DMS 273 (cell line): ENCODE measurements around the gene FSD1.
"Not testable (repeated sequence)": the region's sequence is repeated elsewhere in the genome, so short reads cannot be mapped to it uniquely, and the experiment has no call there.

Experiments used
- DNase-seq: peaks from one replicate; lab custom pipeline; 2025; ENCODE audit not compliant: unreplicated experiment; lab: John Stamatoyannopoulos, UW

The FSD1 gene

DNA sequence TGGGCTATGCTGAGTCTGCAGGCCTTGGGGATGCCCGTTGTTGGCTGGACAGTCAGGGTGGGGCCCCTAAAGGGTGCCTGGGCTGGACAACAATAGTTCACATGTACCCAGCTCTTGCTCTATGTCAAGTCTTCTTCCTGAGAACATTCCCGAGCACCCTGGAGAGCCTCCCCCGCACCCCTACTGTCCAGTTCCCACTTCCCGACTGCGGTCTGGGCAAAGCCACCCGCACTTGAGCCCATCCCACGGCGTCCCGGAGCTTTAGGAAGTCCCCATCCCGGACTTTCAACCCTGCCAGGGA is 37.9 kb downstream of the FSD1 start:
- DNase-seq: no peak

DNA sequence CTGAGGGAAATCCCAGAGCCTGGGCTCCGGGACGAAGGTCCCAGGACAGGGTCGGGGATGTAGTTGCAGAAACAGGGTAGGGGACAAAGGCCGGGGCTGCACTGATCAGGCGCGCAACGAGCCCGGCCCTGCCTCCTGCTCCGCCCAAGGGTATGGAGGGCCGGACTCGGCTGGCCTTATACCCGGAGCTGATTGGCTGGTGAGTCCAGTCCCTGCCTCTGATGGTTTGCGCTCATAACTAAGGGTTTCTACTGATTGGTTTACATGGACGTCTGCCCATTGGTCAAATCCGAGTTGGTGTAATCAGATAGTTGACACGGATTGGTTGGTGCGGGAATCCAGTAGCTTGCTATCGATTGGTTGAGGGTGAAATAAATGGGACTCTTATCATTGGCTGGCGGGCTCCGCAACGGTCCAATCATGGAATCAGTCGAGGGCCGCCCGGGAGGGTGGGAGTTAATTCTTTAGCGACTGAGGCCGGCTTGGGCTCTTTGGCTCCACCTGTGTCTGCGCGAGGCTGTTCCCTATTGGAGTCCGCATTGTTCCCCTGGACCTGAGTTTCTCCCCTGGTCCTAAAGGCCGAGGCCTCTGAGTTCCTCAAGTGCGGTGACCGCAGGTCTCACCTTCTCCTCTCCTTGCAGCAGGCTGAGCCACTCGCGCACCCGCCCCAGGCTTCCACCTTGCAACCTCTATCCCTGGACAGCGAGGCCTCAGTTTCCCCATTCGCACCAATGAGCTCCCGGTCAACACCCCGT is 38.4 kb downstream of the FSD1 start:
- DNase-seq: peak; percentile 99

GRCh38 chr19:4343370-4344307 is 39.2 kb downstream of the FSD1 start, which contains the start of gene MPND:
TSS of gene MPND (plus strand) at chr19:4343562. CDS start at chr19:4343594, 32 bp downstream.
- peak; percentile 95 for DNase-seq

- DNase-seq: no peak
Measured at GRCh38 chr19:4345342-4346019, 41.1 kb downstream of the FSD1 start.

GRCh38 chr19:4346020-4346383 is 41.6 kb downstream of the FSD1 start:
- DNase-seq: no peak

DNA sequence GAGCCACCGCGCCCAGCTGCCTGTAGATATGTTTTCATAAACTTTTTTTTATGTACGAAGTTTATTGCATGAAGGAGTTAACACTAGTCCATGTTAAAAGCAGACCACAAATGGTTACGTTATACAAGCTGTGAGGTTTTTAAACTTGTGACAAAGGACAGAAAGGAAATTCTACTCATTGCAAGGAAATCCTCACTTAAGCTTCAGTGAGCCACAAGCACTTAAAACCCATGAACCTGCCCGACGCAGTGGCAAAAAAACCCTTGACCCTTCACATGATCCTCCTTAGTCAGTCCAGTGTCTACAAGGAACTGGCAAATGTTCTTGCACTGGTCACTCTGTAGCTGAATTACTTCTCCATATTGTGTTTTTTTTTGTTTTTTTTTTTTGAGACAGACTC is 43.1 kb downstream of the FSD1 start:
- no peak for DNase-seq

DNA sequence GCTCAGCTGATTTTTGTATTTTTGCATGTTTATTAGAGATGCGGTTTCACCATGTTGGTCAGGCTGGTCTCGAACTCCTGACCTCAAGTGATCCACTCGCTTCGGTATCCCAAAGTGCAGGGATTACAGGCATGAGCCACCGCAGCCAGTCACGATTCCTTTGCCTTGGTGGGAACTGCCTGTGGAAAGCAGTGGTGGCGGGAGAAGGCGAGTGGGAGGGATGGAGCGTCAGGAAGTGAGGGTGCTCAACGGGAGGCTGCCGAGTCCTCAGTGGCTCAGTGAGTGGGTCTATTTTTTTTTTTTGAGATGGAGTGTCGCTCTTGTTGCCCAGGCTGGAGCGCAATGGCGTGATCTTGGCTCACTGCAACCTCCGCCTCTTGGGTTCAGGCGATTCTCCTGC is 44.8 kb downstream of the FSD1 start:
- not testable (repeated sequence) for DNase-seq

GRCh38 chr19:4350111-4350510 is 45.7 kb downstream of the FSD1 start:
- DNase-seq: no peak

DNA sequence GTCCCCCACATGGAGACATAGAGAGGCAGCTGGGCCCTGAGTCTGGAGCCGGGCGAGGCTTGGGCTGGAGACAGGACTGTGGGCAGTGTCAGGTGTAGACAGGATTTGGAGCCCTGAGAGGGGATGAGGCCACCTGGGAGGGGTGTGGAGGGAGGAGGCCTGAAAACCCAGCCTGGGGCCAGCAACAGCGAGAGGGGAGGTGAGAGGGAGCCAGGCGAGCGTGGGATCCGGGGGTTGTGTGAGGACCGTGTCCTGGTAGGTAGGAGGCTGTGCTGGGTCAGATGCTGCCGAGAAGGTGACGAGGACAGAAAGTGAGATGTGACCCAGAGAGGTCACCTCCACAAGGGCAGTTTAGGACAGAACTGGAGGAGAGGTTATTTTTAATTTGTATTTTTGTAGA is 46.3 kb downstream of the FSD1 start:
- DNase-seq: no peak

DNA sequence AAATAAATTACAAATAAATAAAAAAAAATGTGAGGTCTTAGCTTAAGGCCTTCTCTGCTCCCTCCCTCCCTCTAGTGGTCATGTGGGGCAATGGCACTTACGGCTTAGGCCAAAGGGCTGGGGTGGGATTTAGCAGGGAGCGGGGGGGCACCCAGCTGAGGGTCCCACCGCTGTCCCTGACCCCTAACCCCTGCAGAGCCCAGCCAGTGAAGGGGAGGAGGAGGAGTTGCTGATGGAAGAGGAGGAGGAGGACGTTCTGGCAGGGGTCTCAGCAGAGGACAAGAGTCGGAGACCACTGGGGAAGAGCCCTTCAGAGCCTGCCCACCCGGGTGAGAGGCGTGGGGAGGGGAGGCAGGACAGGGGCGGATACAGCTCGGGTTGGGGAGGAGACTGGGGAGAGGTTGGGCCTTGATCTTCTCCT is 48.3 kb downstream of the FSD1 start:
- peak; percentile 82 for DNase-seq

GRCh38 chr19:4354282-4354681 is 49.9 kb downstream of the FSD1 start:
- DNase-seq: no peak

DNA sequence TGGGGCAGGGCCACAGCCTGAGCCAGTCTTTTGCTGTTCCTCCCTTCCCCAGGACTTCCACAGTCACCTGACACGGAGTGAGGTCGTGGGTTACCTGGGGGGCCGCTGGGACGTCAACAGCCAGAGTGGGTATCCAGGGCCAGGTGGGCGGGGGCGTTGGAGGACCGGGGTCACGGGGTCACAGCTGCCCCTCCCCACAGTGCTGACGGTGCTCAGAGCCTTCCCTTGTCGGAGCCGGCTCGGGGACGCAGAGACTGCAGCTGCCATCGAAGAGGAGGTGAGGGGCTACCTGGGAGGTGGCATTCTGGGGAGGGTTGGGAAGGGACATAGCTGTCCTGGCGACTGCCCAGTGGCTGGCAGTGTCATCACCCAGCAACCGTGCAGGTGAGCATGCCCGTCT is 50.5 kb downstream of the FSD1 start:
- no peak for DNase-seq

GRCh38 chr19:4357095-4357797 is 52.8 kb downstream of the FSD1 start:
- DNase-seq: peak; percentile 77

DNA sequence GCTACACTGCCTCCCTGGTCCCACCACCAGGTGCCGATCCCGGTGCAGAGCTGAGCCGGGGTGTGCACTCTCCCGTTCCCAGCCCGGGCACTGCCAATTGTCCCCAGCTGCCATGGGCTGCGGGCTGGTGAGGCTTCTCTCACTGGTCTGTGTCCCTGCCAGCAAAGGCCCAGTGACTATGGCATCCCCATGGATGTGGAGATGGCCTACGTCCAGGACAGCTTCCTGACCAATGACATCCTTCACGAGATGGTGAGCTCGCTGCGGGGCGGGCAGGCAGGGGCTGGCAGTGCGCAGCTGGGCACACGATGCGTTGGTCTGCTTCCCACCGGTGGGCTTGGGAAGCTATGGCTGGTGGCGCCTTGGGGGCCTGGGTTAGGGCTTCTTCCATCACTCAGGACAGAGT is 53.5 kb downstream of the FSD1 start:
- no peak for DNase-seq

GRCh38 chr19:4358709-4359626 is 54.6 kb downstream of the FSD1 start:
- DNase-seq: no peak

DNA sequence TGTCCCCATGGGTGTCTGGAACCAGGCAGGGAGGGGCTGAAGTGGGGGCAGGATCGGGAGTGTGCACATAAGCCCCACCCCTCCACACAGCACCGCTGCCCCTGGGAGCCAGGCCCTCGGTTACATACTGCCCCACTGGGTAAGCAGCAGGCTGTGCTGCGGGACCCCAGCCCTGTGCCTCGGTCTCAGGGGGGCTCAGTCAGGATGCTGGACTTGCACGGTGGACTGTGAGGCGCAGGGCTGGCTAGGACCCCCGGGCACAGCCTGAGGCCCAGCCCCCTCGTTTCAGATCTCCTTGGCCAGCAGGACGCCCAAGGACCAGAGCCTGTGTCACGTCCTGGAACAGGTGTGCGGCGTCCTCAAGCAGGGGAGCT is 55.2 kb downstream of the FSD1 start:
- DNase-seq: no peak

- no peak for DNase-seq
Measured at GRCh38 chr19:4360081-4360569, 55.7 kb downstream of the FSD1 start.

DNA sequence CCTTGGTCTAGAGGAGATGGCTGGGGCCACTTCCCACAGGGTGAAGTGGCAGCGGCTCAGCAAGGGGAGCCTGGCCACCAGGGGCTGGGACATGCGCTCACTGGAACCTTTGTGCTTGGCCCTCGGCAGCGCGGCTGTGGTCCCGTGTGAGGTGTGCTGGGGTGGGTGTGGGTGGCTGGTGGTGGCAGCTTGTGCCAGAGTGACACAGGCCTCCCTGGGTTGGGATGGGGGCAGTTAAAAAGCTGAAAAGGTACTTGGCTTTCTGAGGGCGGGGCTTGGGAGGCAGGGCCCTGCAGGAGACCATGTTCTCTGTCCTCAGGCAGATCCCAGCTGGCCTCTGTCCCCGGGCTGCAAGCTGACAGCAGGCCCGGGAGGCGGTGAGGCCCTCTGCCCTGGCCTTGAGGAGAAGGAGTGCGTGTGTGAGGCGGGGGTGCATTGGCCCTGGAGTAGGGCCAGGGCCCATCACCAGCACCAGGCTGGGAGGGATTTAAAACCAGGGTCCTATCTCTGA is 56.3 kb downstream of the FSD1 start:
- DNase-seq: peak; percentile 67

- no peak for DNase-seq
Measured at GRCh38 chr19:4361152-4362046, 57.0 kb downstream of the FSD1 start.
